ENCODE results near the gene AMBRA1.

AMBRA1 gene

DNA sequence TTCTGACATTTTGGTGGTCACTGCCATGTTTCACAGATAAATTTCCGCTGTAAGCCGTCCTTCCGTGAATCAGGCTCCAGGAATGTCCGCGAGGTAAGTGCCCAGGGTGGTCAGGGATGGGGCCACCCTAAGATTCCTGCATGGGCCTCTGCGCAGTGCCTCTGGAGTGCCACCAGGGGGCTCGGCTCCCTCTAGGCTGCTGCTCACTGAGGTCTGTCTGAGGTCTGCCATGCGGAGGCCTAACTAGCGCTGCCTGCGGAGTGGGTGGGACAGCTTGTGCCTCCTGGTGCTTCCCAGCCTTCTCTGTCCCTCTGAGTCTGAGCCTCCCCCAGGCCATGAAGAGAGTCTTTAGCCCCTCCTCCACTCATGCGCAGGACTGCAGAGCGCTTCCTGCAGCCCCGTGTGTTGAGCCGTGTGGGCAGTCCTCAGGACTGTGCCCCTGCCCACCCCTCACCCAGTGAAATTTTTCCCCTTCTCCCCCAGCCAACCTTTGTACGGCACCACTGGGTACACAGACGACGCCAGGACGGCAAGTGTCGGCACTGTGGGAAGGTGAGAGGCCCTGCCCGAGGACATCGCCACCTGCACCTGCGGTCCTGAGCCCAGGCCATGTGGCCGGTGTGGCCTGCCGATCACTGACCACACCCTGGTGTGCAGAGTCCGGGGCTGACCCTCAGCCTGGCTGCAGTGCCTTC, 224.2 kb downstream of the AMBRA1 start:
- H3K9me3 Mint-ChIP-seq: no peaks in the 10 kb centered on the region
- no peak overlapping the region for H3K4me3 Mint-ChIP-seq
- H3K4me1 Mint-ChIP-seq: peaks cover 55% of the 10 kb centered on the region
- peak; percentile 83 for DNase-seq
- TF ChIP-seq, protein P1, sequence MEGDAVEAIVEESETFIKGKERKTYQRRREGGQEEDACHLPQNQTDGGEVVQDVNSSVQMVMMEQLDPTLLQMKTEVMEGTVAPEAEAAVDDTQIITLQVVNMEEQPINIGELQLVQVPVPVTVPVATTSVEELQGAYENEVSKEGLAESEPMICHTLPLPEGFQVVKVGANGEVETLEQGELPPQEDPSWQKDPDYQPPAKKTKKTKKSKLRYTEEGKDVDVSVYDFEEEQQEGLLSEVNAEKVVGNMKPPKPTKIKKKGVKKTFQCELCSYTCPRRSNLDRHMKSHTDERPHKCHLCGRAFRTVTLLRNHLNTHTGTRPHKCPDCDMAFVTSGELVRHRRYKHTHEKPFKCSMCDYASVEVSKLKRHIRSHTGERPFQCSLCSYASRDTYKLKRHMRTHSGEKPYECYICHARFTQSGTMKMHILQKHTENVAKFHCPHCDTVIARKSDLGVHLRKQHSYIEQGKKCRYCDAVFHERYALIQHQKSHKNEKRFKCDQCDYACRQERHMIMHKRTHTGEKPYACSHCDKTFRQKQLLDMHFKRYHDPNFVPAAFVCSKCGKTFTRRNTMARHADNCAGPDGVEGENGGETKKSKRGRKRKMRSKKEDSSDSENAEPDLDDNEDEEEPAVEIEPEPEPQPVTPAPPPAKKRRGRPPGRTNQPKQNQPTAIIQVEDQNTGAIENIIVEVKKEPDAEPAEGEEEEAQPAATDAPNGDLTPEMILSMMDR (IDR thresholded peaks at IDR 0.05): peak; percentile 93
- peaks cover 10% of the 10 kb centered on the region for H3K36me3 Mint-ChIP-seq (ENCODE audit: low read depth)
- H3K27me3 Mint-ChIP-seq (ENCODE audit: low read depth, poor library complexity): peaks cover 4% of the 10 kb centered on the region
- no peak overlapping the region for H3K27ac Mint-ChIP-seq

DNA sequence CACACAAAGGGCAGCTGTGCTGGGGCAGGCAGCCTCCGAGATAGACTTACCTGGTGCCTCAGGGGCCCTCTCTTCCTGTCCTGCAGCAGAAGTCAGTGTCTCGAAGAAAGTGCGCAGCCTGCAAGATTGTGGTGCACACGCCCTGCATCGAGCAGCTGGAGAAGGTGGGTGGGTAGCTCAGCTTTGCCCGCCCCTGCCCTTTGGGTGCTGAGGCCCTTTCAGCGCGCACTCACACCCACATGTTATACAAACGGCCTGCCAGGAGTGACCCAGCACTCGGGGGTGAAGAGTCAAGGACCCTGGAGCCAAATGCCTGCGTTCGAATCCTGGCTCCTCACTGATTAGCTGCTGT, 225.9 kb downstream of the AMBRA1 start:
- no peak for DNase-seq
- H3K36me3 Mint-ChIP-seq (ENCODE audit: low read depth): peaks cover 10% of the 10 kb centered on the region
- H3K4me3 Mint-ChIP-seq: no peak overlapping the region
- H3K4me1 Mint-ChIP-seq: peaks cover 72% of the 10 kb centered on the region
- no peak overlapping the region for H3K27ac Mint-ChIP-seq
- TF ChIP-seq, protein P1 (IDR thresholded peaks at IDR 0.05): peak; percentile 5
- peaks cover 4% of the 10 kb centered on the region for H3K27me3 Mint-ChIP-seq (ENCODE audit: low read depth, poor library complexity)
- no peaks in the 10 kb centered on the region for H3K9me3 Mint-ChIP-seq

DNA sequence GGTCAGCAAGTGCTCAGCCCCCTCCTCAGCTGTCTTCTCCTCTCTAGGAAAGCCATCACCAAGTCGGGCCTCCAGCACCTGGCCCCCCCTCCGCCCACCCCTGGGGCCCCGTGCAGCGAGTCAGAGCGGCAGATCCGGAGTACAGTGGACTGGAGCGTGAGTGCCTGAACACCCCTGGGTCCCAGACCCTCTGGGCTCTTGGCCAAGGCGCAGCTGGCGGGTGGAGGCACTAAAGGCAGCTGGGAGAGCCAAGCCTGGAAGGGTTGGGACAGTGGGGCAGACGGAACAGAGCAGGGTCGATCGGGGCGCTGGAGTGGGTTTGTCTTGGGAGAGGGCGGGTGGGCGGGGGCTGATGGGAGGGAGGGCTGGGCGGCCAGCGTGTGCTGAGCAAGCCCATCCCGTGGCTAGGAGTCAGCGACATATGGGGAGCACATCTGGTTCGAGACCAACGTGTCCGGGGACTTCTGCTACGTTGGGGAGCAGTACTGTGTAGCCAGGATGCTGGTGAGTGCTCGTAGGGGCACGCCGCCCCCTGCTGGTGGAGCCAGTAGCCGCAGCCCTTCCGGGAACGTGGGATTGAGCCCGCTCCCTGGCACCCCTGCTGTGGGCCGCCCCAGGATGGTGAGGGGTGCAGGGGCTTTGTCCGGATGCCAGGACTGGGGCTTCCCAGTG, 226.4 kb downstream of the AMBRA1 start:
- Mint-ChIP-seq H3K4me1 (peaks cover 77% of the 10 kb centered on the region), H3K27ac (no peak overlapping the region), H3K9me3 (no peaks in the 10 kb centered on the region), H3K4me3 (peak overlapping the region; percentile 32), H3K27me3 (ENCODE audit: low read depth, poor library complexity) (peaks cover 4% of the 10 kb centered on the region), H3K36me3 (ENCODE audit: low read depth) (peaks cover 10% of the 10 kb centered on the region)
- TF ChIP-seq, protein P1 (IDR thresholded peaks at IDR 0.05): peak; percentile 93
- DNase-seq: peak; percentile 84

DNA sequence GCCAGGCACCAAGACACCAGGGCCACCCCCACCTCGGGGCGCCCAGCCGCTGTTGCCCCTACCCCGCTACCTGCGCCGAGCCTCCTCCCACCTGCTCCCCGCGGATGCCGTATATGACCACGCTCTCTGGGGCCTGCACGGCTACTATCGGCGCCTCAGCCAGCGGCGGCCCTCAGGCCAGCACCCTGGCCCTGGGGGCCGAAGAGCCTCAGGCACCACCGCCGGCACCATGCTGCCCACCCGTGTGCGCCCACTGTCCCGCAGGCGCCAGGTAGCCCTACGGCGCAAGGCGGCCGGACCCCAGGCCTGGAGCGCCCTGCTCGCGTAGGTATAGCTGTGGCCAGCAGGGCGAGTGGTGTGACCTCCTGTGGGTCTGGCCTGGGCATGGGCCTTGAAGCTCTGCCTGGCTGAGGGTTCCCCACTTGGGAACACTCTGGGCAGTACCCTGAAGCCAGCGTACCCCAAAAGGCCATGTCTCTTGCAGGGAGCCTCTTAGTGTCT, 227.1 kb downstream of the AMBRA1 start:
- peaks cover 4% of the 10 kb centered on the region for H3K27me3 Mint-ChIP-seq (ENCODE audit: low read depth, poor library complexity)
- TF ChIP-seq, protein P1 (IDR thresholded peaks at IDR 0.05): no peak
- H3K27ac Mint-ChIP-seq: no peak overlapping the region
- peak overlapping the region; percentile 32 for H3K4me3 Mint-ChIP-seq
- H3K4me1 Mint-ChIP-seq: peaks cover 82% of the 10 kb centered on the region
- no peak for DNase-seq
- peaks cover 10% of the 10 kb centered on the region for H3K36me3 Mint-ChIP-seq (ENCODE audit: low read depth)
- no peaks in the 10 kb centered on the region for H3K9me3 Mint-ChIP-seq

DNA sequence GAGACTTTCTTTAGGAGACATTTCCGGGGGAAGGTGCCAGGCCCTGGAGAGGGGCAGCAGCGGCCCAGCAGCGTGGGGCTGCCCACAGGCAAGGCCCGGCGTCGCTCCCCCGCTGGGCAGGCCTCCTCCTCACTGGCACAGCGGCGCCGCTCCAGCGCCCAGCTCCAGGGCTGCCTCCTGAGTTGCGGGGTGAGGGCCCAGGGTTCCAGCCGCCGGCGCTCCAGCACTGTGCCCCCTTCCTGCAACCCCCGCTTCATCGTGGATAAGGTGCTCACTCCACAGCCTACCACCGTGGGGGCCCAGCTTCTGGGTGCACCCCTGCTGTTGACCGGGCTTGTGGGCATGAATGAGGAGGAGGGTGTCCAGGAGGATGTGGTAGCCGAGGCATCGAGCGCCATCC, 227.6 kb downstream of the AMBRA1 start:
- Mint-ChIP-seq H3K4me1 (peaks cover 86% of the 10 kb centered on the region), H3K4me3 (no peak overlapping the region), H3K27ac (peak overlapping the region; percentile 94), H3K9me3 (no peaks in the 10 kb centered on the region), H3K36me3 (ENCODE audit: low read depth) (peaks cover 10% of the 10 kb centered on the region), H3K27me3 (ENCODE audit: low read depth, poor library complexity) (peaks cover 4% of the 10 kb centered on the region)
- no peak for DNase-seq
- TF ChIP-seq, protein P1 (IDR thresholded peaks at IDR 0.05): no peak

Data from nephron progenitor cell (in vitro differentiated cells).